ENCODE data around the gene TNFSF8. TPM values are rescaled to one million over a fixed set of nuclear protein-coding genes. Genes with fewer than 3 reads are reported as not detected.

Gene TNFSF8
- polyA plus RNA-seq, 1 of the 3 experiments (the other 2 are of a cell fraction) = not detected

- no peaks in the 10 kb centered on the region for H4K20me1 ChIP-seq (ENCODE audit: insufficient read depth)
- H3K4me2 ChIP-seq = no peak overlapping the region
- no peaks in the 10 kb centered on the region; the same call in 1 of the 2 replicates for H3K27me3 ChIP-seq (ENCODE audit: insufficient read depth)
- H3K27ac ChIP-seq (ENCODE audit: low read depth in 2 of 2, low read length in 1 of 2) = no peak overlapping the region
- H3K4me3 ChIP-seq (ENCODE audit: low read depth in 2 of 2, low read length in 1 of 2) = no peak overlapping the region
- ChIA-PET CTCF (interaction anchor here (1.2 kb wide), 1 partner anchor 222 kb away, joined by 3 read pairs; no protein-coding TSS in a partner anchor), POLR2A (no interaction called here)
- H3K9me2 ChIP-seq = no peaks in the 10 kb centered on the region
- 0 out of 2 replicates have a peak, but pooled peaks cover 5% of the 10 kb centered on the region for H3K9me3 ChIP-seq
- TF ChIP-seq POLR2AphosphoS5 (IDR thresholded peaks at IDR 0.05; ENCODE audit: low read depth, low read length) = no peak
- no peak for TF ChIP-seq EZH2phosphoT487 (IDR thresholded peaks at IDR 0.05; ENCODE audit: borderline replicate concordance, low read depth)
- no peak for TF ChIP-seq SMC3 (IDR thresholded peaks at IDR 0.05; ENCODE audit: low read depth, low read length)
- TF ChIP-seq REST (IDR thresholded peaks at IDR 0.05; ENCODE audit: low read depth, low read length) = no peak
- no peak for TF ChIP-seq CTCF (IDR thresholded peaks at IDR 0.05)
- TF ChIP-seq CHD2 (IDR thresholded peaks at IDR 0.05; ENCODE audit: low read length, partially characterized antibody) = no peak
- TF ChIP-seq, protein P1, sequence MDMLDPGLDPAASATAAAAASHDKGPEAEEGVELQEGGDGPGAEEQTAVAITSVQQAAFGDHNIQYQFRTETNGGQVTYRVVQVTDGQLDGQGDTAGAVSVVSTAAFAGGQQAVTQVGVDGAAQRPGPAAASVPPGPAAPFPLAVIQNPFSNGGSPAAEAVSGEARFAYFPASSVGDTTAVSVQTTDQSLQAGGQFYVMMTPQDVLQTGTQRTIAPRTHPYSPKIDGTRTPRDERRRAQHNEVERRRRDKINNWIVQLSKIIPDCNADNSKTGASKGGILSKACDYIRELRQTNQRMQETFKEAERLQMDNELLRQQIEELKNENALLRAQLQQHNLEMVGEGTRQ (IDR thresholded peaks at IDR 0.05; ENCODE audit: borderline replicate concordance, low read depth, low read length) = no peak
- no peak for TF ChIP-seq FOSL2 (IDR thresholded peaks at IDR 0.05; ENCODE audit: borderline replicate concordance, low read depth)
- no peak for TF ChIP-seq NRF1 (IDR thresholded peaks at IDR 0.05; ENCODE audit: low read depth, low read length)
- TF ChIP-seq RFX5 (IDR thresholded peaks at IDR 0.05; ENCODE audit: low read length) = no peak
- TF ChIP-seq, protein P2, sequence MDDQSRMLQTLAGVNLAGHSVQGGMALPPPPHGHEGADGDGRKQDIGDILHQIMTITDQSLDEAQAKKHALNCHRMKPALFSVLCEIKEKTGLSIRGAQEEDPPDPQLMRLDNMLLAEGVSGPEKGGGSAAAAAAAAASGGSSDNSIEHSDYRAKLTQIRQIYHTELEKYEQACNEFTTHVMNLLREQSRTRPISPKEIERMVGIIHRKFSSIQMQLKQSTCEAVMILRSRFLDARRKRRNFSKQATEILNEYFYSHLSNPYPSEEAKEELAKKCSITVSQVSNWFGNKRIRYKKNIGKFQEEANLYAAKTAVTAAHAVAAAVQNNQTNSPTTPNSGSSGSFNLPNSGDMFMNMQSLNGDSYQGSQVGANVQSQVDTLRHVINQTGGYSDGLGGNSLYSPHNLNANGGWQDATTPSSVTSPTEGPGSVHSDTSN (IDR thresholded peaks at IDR 0.05) = no peak
- no peak for TF ChIP-seq RAD21 (IDR thresholded peaks at IDR 0.05; ENCODE audit: low read length)
- TF ChIP-seq YY1 (IDR thresholded peaks at IDR 0.05; ENCODE audit: low read depth) = no peak
- no peak overlapping the region for H3K9ac ChIP-seq
- no peaks in the 10 kb centered on the region for H3F3A ChIP-seq (replicated peaks; ENCODE audit: insufficient read depth)
- no peaks in the 10 kb centered on the region for H3K4me1 ChIP-seq (ENCODE audit: control insufficient read depth in 1 of 2, insufficient read depth in 2 of 2, low read depth in 1 of 2, low read length in 1 of 2)
- no peak overlapping the region for H2AFZ ChIP-seq (ENCODE audit: low read depth)
- H3K36me3 ChIP-seq (replicated peaks in 1 of 2; ENCODE audit: control insufficient read depth in 1 of 2, insufficient read depth in 2 of 2, low read length in 1 of 2) = no peaks in the 10 kb centered on the region
- 12% methylated on average over 3 of the region's 3 CpGs for WGBS (ENCODE audit: low lambda C conversion rate)
- H3K79me2 ChIP-seq (ENCODE audit: insufficient read depth) = no peaks in the 10 kb centered on the region
- DNase-seq = no peak
These were observed 29.9 kb upstream of the TNFSF8 start for GRCh38 chr9:114960276-114960675.

Data from SK-N-SH (cell line).